ENCODE measurements around the gene AHCYL1.

DNA sequence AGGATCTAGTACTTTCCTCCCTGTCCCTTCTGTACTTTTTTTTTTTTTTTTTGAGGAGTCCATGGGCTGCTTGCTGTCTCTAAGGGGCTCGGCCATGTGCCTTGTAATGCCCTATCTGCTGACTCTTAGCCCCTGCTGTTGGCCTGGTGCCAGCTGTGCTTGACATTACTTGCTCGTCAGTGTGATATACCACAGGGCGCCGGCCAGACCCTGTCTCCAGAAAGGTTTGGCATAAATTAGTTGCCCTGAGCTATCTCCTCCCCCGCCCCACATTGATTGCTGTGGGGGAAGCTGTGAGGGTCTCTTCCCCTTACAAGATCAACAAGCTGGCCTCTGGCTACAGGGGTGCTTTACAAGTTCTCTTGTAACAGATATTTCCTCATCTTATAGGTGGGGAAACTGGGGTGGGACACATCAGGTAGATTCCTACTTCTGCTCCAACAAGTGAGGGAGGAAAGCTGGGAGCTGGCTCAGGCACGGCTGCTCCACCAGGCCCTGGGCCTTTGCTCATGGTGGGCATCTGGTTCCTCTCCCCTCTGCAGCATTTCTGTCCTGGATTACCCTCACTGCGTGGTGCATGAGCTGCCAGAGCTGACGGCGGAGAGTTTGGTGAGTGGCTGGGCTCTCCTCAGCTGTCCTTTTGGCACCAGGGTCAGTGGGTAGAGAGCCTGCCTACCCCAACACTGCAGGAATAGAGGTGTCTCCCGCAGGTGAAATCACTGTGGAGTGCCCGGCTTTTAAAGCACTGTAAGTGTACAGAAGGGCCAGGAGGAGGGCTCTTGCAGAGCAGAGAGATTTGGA, 65.4 kb downstream of the AHCYL1 start:
- TF ChIP-seq, protein P1, sequence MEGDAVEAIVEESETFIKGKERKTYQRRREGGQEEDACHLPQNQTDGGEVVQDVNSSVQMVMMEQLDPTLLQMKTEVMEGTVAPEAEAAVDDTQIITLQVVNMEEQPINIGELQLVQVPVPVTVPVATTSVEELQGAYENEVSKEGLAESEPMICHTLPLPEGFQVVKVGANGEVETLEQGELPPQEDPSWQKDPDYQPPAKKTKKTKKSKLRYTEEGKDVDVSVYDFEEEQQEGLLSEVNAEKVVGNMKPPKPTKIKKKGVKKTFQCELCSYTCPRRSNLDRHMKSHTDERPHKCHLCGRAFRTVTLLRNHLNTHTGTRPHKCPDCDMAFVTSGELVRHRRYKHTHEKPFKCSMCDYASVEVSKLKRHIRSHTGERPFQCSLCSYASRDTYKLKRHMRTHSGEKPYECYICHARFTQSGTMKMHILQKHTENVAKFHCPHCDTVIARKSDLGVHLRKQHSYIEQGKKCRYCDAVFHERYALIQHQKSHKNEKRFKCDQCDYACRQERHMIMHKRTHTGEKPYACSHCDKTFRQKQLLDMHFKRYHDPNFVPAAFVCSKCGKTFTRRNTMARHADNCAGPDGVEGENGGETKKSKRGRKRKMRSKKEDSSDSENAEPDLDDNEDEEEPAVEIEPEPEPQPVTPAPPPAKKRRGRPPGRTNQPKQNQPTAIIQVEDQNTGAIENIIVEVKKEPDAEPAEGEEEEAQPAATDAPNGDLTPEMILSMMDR (IDR thresholded peaks at IDR 0.05; ENCODE audit: insufficient read depth, low read length, poor library complexity, severe bottlenecking) = no peak
- no peak for TF ChIP-seq EZH2phosphoT487 (conservative IDR thresholded peaks at IDR 0.05; ENCODE audit: low read length)
